DMS114 treated with DMSO at 0.1 percent for 48 hours (cell line): ENCODE measurements around the gene CCDC71.

Experiments
- DNase-seq: peaks from one replicate; lab custom pipeline; 2025; ENCODE audit not compliant: unreplicated experiment; lab: John Stamatoyannopoulos, UW

CCDC71 gene

GRCh38 chr3:49132073-49132436, 34.1 kb downstream of the CCDC71 start:
- no peak for DNase-seq

GRCh38 chr3:49131576-49131975, 34.6 kb downstream of the CCDC71 start:
- DNase-seq = no peak

GRCh38 chr3:49131040-49131439, 35.1 kb downstream of the CCDC71 start:
- DNase-seq = no peak

- DNase-seq = no peak
These were observed 41.0 kb downstream of the CCDC71 start for GRCh38 chr3:49124991-49125670.

- no peak for DNase-seq
These were observed 41.9 kb downstream of the CCDC71 start for GRCh38 chr3:49124203-49124602.

GRCh38 chr3:49123687-49124086, 42.4 kb downstream of the CCDC71 start:
- DNase-seq = no peak

GRCh38 chr3:49122886-49123545, 43.1 kb downstream of the CCDC71 start:
- DNase-seq = no peak

GRCh38 chr3:49122451-49122850, 43.7 kb downstream of the CCDC71 start:
- DNase-seq = no peak

- no peak for DNase-seq
These were observed 44.1 kb downstream of the CCDC71 start for GRCh38 chr3:49122022-49122421.

GRCh38 chr3:49121132-49121736, 44.9 kb downstream of the CCDC71 start:
- no peak for DNase-seq

GRCh38 chr3:49120438-49121131, 45.5 kb downstream of the CCDC71 start, which contains the start of gene USP19:
Gene USP19 (minus strand): TSS chr3:49120823. CDS start chr3:49119145, 1,678 bp downstream.
- peak; percentile 64 for DNase-seq

GRCh38 chr3:49120096-49120437, 46.1 kb downstream of the CCDC71 start:
- no peak for DNase-seq

GRCh38 chr3:49119439-49119838, 46.7 kb downstream of the CCDC71 start:
- DNase-seq = no peak

GRCh38 chr3:49119036-49119435, 47.1 kb downstream of the CCDC71 start:
- DNase-seq = no peak
